22Rv1 (cell line): Measurements from ENCODE around the gene HOXB4.

Experiments
- H3K27ac ChIP-seq: fragments of 450-650 bp; 2 replicates; pipeline ENCODE4 v1.5.1; 2017
- ZFX ChIP-seq: fragments of 450-650 bp; IDR thresholded peaks from 2 replicates; pipeline ENCODE4 v1.6.1; 2017; ENCODE audit warnings: antibody characterized with exemption, borderline replicate concordance
- TF ChIP-seq, protein P1 (sequence below): fragments of 450-650 bp; IDR thresholded peaks from 2 replicates; pipeline ENCODE4 v1.5.1; 2017; ENCODE audit warnings: mild to moderate bottlenecking

HOXB4 gene

DNA sequence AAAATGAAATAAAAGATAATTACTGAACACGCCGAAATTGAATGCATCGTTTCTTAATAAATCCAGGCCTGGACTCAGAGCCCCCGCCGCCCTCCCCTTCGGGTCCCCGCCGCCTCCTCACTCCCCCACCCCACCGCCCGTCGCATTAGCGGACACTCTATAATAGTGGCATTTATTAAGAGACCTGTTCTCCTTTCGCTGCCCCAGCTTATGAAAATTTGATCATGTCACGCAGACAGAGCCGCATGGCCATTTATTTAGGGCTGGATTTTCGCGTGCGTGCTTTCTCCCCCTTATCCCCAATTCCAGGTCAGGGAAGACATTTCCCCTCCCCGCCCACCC lies 27.0 kb downstream of the HOXB4 start:
- TF ChIP-seq ZFX: no peak
- TF ChIP-seq, protein P1, sequence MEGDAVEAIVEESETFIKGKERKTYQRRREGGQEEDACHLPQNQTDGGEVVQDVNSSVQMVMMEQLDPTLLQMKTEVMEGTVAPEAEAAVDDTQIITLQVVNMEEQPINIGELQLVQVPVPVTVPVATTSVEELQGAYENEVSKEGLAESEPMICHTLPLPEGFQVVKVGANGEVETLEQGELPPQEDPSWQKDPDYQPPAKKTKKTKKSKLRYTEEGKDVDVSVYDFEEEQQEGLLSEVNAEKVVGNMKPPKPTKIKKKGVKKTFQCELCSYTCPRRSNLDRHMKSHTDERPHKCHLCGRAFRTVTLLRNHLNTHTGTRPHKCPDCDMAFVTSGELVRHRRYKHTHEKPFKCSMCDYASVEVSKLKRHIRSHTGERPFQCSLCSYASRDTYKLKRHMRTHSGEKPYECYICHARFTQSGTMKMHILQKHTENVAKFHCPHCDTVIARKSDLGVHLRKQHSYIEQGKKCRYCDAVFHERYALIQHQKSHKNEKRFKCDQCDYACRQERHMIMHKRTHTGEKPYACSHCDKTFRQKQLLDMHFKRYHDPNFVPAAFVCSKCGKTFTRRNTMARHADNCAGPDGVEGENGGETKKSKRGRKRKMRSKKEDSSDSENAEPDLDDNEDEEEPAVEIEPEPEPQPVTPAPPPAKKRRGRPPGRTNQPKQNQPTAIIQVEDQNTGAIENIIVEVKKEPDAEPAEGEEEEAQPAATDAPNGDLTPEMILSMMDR: no peak

DNA sequence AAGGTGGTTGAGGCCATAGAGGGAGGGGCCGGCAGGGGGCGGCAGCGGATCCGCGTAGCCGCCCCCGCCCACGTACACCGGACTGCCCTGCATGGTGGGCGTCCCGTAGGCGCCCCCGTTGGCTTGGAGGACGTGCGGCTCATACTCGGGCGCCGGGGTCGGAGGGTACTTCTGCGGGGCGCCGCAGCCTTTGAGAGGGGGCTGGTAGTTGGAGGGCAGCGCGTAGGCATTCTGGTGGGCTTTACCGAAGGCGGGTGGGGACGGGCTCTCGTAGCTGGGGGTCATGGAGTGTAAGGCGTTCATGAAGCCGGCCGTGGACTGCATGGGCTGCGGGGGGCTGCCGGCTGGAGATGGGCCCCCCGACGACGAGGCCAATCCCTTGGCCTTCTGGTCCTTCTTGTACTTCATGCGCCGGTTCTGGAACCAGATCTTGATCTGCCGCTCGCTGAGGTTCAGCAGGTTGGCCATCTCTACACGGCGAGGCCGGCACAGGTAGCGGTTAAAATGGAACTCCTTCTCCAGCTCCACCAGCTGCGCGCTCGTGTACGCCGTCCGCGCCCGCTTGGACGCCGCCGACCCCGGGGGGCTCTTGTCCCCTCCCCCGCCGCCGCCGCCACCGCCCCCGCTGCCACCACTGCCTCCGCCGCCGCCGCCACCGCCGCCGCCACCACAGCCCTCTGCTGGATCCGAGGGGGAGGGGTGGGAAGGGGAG lies 27.5 kb downstream of the HOXB4 start:
- TF ChIP-seq ZFX: no peak
- TF ChIP-seq, protein P1: no peak
- H3K27ac ChIP-seq: no peak overlapping the region

More for the DNA sequence above, 27.0 kb downstream of the HOXB4 start:
- H3K27ac ChIP-seq: no peak overlapping the region

DNA sequence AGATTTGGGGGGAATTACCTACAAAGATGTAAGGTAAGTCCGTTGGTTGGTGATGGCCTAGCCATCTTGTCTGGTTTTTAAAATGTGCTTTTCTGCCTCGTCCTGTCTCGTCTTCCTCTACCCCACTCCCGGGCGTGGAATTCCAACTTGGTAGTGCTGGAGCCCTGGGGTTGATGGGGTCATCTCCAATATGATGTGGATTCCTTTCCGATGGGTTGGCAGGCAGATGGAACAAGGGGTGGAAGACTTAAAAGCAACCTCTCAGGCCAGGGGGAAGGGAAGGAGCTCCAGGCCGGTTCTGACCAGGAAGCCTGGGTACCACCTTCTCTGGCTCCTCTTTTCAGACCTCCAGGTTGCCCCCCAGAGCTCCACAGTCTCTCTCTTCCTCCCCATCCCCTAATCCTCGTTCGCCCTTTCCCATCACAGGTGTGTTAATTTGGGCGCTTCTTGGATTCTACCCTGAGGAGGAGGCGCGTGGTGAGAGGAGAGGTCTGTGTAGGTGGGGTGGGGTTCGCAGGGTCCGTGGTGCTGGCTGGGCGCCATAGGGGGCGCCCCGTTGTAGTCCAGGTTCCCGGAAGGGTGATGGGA lies 28.1 kb downstream of the HOXB4 start:
- H3K27ac ChIP-seq: no peak overlapping the region
- TF ChIP-seq ZFX: no peak
- TF ChIP-seq, protein P1: no peak

DNA sequence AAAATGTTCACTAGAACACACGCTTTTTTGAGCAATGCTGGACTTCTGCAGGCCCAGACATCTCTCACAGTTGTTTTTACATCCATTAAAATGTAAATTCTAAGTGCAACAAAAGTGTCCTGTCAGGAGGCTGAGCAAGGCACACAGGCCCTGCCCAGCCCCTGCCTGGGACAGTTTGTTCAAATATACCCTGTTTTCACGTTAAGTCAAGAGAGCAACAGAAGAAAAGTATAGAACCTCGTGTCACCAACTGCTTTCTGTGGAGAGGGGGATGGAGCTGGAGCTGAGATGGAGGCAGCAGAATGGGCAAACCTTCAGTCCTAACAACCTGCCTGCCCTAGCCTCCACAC lies 28.9 kb downstream of the HOXB4 start:
- TF ChIP-seq, protein P1: no peak
- no peak for TF ChIP-seq ZFX
- no peak overlapping the region for H3K27ac ChIP-seq

DNA sequence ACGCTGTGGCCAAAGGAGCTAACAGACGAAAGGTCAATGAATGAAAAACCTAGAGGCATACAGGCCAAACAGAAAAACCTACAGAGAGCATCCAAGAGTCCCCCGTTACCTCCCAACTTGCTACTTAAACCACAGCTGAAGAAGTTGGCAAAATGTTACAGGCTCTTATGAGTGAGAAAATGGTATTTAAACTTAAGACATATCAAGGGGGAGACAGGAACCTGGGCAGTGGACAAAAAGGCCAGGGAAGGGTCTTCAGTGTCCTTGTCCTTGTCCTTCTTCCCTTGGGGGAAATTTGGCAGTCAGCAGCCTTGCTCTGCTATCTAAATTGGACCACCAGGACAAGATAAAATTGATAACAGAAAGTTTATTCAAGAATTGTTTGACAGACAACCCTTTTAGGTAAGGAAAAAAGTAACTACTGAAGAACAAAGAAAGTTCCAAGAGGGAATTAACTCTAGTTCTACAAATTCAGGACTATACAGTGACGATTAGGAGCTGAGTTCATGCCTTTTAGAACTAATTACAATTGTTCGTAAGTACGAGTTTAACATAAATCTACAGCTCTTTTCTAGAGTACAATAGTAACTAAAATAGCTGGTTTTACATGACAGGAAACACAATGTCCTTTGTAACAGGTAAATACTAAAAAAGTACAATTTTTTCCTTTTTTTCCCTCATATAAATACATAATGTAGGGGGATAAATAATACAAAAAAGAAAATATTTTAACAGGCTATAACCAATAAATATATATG lies 29.4 kb downstream of the HOXB4 start:
- TF ChIP-seq ZFX: no peak
- TF ChIP-seq, protein P1: no peak
- no peak overlapping the region for H3K27ac ChIP-seq

DNA sequence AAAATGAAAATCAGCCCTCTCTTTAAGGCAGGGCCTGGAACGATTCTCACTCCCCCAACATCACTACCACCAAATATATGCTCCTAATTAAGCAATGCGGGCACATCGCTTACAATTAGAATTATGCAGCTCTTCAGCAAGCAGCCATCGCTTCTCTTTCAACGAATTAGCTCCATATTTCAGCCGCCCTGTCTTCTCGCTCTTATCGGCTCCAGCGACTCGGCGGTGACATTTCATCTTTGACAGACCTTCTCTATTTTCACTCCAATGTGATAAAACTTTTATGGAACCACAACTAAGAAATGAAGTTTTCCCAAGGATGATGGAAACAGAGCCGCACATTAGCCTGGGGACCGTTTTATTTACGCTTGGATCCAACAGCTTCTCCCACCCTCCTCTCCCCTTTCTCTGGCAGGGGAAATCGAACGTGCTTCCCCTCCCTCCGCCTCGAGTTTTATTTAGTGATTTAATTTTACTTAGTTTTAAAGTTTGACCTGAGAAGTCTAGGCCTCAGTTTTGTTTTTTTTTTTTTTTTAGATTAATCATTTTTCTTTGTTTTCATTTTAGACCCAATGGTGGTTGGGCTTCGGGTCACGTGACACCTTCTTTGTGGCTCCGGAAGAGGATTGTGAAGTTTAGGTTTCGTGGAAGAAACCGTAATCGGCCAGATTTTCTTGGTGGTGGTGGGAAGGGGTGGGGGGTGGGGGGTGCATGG lies 30.2 kb downstream of the HOXB4 start:
- TF ChIP-seq, protein P1: no peak
- TF ChIP-seq ZFX: no peak
- H3K27ac ChIP-seq: no peak overlapping the region
